ENCODE measurements around the gene CEP152.
"Not testable (repeated sequence)": the region's sequence is repeated elsewhere in the genome, so short reads cannot be mapped to it uniquely, and the experiment has no call there.

Gene CEP152, protein sequence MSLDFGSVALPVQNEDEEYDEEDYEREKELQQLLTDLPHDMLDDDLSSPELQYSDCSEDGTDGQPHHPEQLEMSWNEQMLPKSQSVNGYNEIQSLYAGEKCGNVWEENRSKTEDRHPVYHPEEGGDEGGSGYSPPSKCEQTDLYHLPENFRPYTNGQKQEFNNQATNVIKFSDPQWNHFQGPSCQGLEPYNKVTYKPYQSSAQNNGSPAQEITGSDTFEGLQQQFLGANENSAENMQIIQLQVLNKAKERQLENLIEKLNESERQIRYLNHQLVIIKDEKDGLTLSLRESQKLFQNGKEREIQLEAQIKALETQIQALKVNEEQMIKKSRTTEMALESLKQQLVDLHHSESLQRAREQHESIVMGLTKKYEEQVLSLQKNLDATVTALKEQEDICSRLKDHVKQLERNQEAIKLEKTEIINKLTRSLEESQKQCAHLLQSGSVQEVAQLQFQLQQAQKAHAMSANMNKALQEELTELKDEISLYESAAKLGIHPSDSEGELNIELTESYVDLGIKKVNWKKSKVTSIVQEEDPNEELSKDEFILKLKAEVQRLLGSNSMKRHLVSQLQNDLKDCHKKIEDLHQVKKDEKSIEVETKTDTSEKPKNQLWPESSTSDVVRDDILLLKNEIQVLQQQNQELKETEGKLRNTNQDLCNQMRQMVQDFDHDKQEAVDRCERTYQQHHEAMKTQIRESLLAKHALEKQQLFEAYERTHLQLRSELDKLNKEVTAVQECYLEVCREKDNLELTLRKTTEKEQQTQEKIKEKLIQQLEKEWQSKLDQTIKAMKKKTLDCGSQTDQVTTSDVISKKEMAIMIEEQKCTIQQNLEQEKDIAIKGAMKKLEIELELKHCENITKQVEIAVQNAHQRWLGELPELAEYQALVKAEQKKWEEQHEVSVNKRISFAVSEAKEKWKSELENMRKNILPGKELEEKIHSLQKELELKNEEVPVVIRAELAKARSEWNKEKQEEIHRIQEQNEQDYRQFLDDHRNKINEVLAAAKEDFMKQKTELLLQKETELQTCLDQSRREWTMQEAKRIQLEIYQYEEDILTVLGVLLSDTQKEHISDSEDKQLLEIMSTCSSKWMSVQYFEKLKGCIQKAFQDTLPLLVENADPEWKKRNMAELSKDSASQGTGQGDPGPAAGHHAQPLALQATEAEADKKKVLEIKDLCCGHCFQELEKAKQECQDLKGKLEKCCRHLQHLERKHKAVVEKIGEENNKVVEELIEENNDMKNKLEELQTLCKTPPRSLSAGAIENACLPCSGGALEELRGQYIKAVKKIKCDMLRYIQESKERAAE (N-terminal part only)

GRCh38 chr15:48810414-48811324, at the start of gene CEP152:
TSS of gene CEP152 (minus strand) at chr15:48811069. CDS start at chr15:48805649, 5,420 bp downstream.
- DNase-seq: peak; percentile 99 to 100 (median 99)

GRCh38 chr15:48859426-48859825, 48.6 kb upstream of the CEP152 start:
- no peak for DNase-seq

GRCh38 chr15:48858401-48858800, 47.5 kb upstream of the CEP152 start:
- no peak for DNase-seq

- DNase-seq: no peak
Observed at GRCh38 chr15:48856942-48857341, 46.1 kb upstream of the CEP152 start.

- DNase-seq: peak in 1 of 3 donors; percentile 11
Observed at GRCh38 chr15:48855501-48856440, 44.9 kb upstream of the CEP152 start.

- not testable (repeated sequence) for DNase-seq
Observed at GRCh38 chr15:48854434-48854833, 43.6 kb upstream of the CEP152 start.

DNA sequence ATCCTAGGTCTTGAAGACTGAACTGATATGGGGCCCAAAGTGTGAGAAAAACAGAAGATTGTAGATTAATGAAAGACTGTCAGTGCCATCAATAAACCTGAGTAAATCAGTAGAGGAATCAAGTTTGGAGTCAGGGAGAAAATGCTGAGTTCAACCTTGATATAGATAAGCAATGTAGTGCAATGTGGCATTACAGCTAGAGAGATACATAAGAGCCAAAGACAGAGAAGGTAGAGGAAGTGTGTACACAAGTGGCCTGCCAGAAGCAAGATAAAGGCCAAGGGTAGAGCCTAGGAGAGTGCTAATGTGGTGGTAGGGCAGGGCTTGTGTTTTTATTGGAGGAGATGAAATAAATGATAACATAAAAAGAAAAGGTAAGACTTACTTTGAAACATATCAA, 41.1 kb upstream of the CEP152 start:
- no peak for DNase-seq

- no peak for DNase-seq
Observed at GRCh38 chr15:48850648-48851047, 39.8 kb upstream of the CEP152 start.

- DNase-seq: no peak
Observed at GRCh38 chr15:48845123-48845522, 34.3 kb upstream of the CEP152 start.

- no peak for DNase-seq
Observed at GRCh38 chr15:48842501-48842900, 31.6 kb upstream of the CEP152 start.

- DNase-seq: no peak
Observed at GRCh38 chr15:48834756-48835155, 23.9 kb upstream of the CEP152 start.

- no peak for DNase-seq
Observed at GRCh38 chr15:48833526-48834239, 22.8 kb upstream of the CEP152 start.

GRCh38 chr15:48832648-48833047, 21.8 kb upstream of the CEP152 start:
- DNase-seq: no peak

- no peak for DNase-seq
Observed at GRCh38 chr15:48828906-48829305, 18.0 kb upstream of the CEP152 start.

DNA sequence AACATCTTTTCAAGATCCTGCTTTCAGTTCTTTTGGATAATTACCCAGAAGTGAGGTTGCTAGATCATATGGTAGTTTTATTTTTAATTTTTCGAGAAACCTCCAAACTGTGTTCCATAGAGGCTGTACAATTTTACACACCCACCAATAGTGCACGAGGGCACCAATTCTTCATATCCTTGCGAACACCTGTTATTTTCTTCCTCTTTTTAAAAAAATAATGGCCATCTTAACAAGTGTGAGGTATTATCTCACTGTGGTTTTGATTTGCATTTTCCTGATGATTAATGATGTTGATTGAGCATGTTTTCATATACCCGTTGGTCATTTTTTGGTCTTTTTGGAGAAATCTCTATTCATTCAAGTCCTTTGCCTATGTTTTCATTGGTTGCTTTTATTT, 17.6 kb upstream of the CEP152 start:
- DNase-seq: no peak

GRCh38 chr15:48825075-48825474, 14.2 kb upstream of the CEP152 start:
- no peak for DNase-seq

- no peak for DNase-seq
Observed at GRCh38 chr15:48823706-48824105, 12.8 kb upstream of the CEP152 start.

DNA sequence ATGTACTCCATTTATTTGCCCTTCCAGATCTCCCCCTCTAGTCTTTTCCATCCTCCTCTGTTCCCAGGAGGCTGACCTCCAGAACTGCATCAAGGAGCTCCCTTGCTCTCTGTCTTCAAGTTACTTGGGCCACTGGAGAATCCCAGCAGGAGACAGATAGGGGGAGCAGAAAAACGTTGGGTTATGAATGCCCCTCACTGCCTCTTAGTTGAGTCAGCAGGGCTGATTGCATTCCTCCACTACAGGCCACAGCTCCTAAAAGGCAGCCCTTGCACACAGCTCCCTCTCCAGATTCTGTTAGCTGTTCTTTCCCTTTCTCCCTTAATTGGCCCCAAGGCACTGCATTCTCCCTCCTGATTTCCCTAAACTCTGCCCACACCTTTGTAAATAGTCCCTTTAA, 12.4 kb upstream of the CEP152 start:
- no peak for DNase-seq

- DNase-seq: peak; percentile 49 to 71 (median 69)
Observed at GRCh38 chr15:48814286-48814685, 3.4 kb upstream of the CEP152 start.

All from suppressor macrophage treated with lipopolysaccharide for 1 hour (primary cell).